HepG2 (cell line): ENCODE measurements around the gene SNX9. TPM values are rescaled to one million over a fixed set of nuclear protein-coding genes. Genes with fewer than 3 reads are reported as not detected.

ENCODE experiments used
- FOXK1 ChIP-seq: sonication (generic); formaldehyde crosslinking; IDR thresholded peaks from 2 replicates; pipeline ENCODE4 v1.4.0; 2020; ENCODE audit warnings: low read depth, missing genetic modification reagents, borderline replicate concordance
- HOXA3 ChIP-seq: sonication (generic); formaldehyde crosslinking; IDR thresholded peaks from 2 replicates; pipeline ENCODE4 v1.5.0; 2020; ENCODE audit warnings: missing genetic modification reagents
- ISX ChIP-seq: sonication (generic); formaldehyde crosslinking; conservative IDR thresholded peaks from 2 replicates; pipeline ENCODE4 v1.5.0; 2020; ENCODE audit warnings: missing genetic modification reagents
- MED13 ChIP-seq: sonication (generic); formaldehyde crosslinking; IDR thresholded peaks from 2 replicates; pipeline ENCODE4 v1.5.0; 2020; ENCODE audit warnings: missing genetic modification reagents
- NONO ChIP-seq, 2 experiments: fragments of 450-650 bp in 1 of 2; sonication (generic) in 1 of 2; formaldehyde crosslinking in 1 of 2; IDR thresholded peaks in 1 of 2; conservative IDR thresholded peaks in 1 of 2; 2 replicates each; pipeline versions ENCODE4 v1.6.1 to v1.8.0; 2017 to 2022; ENCODE audit warnings: mild to moderate bottlenecking in 1 of 2, missing genetic modification reagents in 1 of 2, moderate library complexity in 1 of 2
- NR1H2 ChIP-seq: sonication (generic); formaldehyde crosslinking; IDR thresholded peaks from 2 replicates; pipeline ENCODE4 v1.8.1; 2022; ENCODE audit warnings: low read depth, missing genetic modification reagents, borderline replicate concordance
- PTBP1 ChIP-seq: fragments of 200-400 bp; formaldehyde crosslinking; IDR thresholded peaks from 2 replicates; pipeline ENCODE4 v1.6.1; 2018; ENCODE audit warnings: low read length, low read depth; ENCODE audit not compliant: poor library complexity, severe bottlenecking
- SNRNP70 ChIP-seq: fragments of 200-400 bp; formaldehyde crosslinking; IDR thresholded peaks from 2 replicates; pipeline ENCODE4 v1.6.1; 2017; ENCODE audit warnings: mild to moderate bottlenecking, low read depth, low read length, moderate library complexity
- ZBTB43 ChIP-seq: sonication (generic); formaldehyde crosslinking; conservative IDR thresholded peaks from 2 replicates; pipeline ENCODE4 v1.4.0; 2020; ENCODE audit warnings: missing genetic modification reagents
- ZHX2 ChIP-seq, 2 experiments: sonication (generic) in 1 of 2; formaldehyde crosslinking in 1 of 2; IDR thresholded peaks; 2 replicates each; pipeline versions ENCODE4 v1.6.1 to v1.9.0; 2014 to 2022; ENCODE audit warnings: antibody characterized with exemption in 1 of 2, borderline replicate concordance in 1 of 2, inconsistent platforms in 1 of 2, low read depth in 1 of 2, missing genetic modification reagents in 1 of 2
- ZNF441 ChIP-seq: sonication (generic); formaldehyde crosslinking; IDR thresholded peaks from 2 replicates; pipeline ENCODE4 v1.7.0; 2021; ENCODE audit warnings: missing genetic modification reagents, borderline replicate concordance
- ZNF576 ChIP-seq: sonication (generic); formaldehyde crosslinking; IDR thresholded peaks from 2 replicates; pipeline ENCODE4 v1.4.0; 2020; ENCODE audit warnings: mild to moderate bottlenecking, missing genetic modification reagents
- ZNF672 ChIP-seq: sonication (generic); formaldehyde crosslinking; IDR thresholded peaks from 2 replicates; pipeline ENCODE4 v1.8.1; 2022; ENCODE audit warnings: missing genetic modification reagents
- ZNF784 ChIP-seq: sonication (generic); formaldehyde crosslinking; IDR thresholded peaks from 2 replicates; pipeline ENCODE4 v1.5.1; 2020; ENCODE audit warnings: missing genetic modification reagents, mild to moderate bottlenecking, borderline replicate concordance
- ZNF790 ChIP-seq: sonication (generic); formaldehyde crosslinking; IDR thresholded peaks from 2 replicates; pipeline ENCODE4 v1.8.0; 2022; ENCODE audit warnings: missing genetic modification reagents, mild to moderate bottlenecking, borderline replicate concordance
- ZSCAN5A ChIP-seq: sonication (generic); formaldehyde crosslinking; IDR thresholded peaks from 2 replicates; pipeline ENCODE4 v1.8.0; 2022; ENCODE audit warnings: mild to moderate bottlenecking, missing genetic modification reagents, borderline replicate concordance
- ZSCAN9 ChIP-seq: IDR thresholded peaks from 2 replicates; pipeline ENCODE4 v1.6.1; 2016; ENCODE audit warnings: borderline replicate concordance
- polyA plus RNA-seq, 8 experiments: library from polyadenylated mRNA; depleted of rRNA in 3 of 8; stranded (reverse) in 7 of 8; unstranded in 1 of 8; fragments of >200 nt; fragmentation: Illumina TruSeq in 4 of 8; extraction: Trizol in 4 of 8; gene quantifications; 2 replicates each; pipeline versions ENCODE4 v1.2.1 to v1.2.3, GENCODE V29; 2011 to 2016; ENCODE audit warnings: low read depth in 4 of 8, missing spikeins in 1 of 8, mixed read lengths in 1 of 8; ENCODE audit not compliant: insufficient read depth in 1 of 8
- total RNA-seq, 5 experiments: library from RNA; depleted of rRNA; stranded (reverse); fragments of >200 nt; fragmentation: Illumina TruSeq; extraction: Trizol; gene quantifications; 2 replicates each; pipeline ENCODE4 v1.2.3, GENCODE V29; 2016; ENCODE audit warnings: low read depth in 1 of 5

The SNX9 gene
- total and polyA plus RNA-seq, 2 of the 13 experiments (the other 11 are each of a cell fraction or from before 2014, with no cell fraction given), result 21.9 to 36.0 TPM

- TF ChIP-seq ZNF672 (peak; percentile 74; the same call in 1 of the 2 replicates), HOXA3 (CRISPR knock-in tag) (peak; percentile 38), ZSCAN9 (CRISPR knock-in tag) (peak; percentile 55; the same call in 1 of the 2 replicates), FOXK1 (CRISPR knock-in tag) (0 out of 2 replicates have a peak, but pooled peaks have one; percentile 30), ISX (peak; percentile 71), ZHX2 (IDR thresholded peaks at IDR 0.05; ENCODE audit: low read depth) (no peak), ZHX2 (CRISPR knock-in tag; IDR thresholded peaks at IDR 0.05; ENCODE audit: borderline replicate concordance) (peak; percentile 70; the same call in 1 of the 2 replicates), ZNF441 (CRISPR knock-in tag) (peak; percentile 87), ZNF790 (CRISPR knock-in tag) (peak; percentile 73; the same call in 1 of the 2 replicates), MED13 (no peak; the same call in 1 of the 2 replicates), NR1H2 (CRISPR knock-in tag) (peak; percentile 76; the same call in 1 of the 2 replicates), NONO (IDR thresholded peaks at IDR 0.05) (no peak), NONO (CRISPR knock-in tag; conservative IDR thresholded peaks at IDR 0.05) (peak; percentile 70), ZNF784 (peak; percentile 86), ZSCAN5A (CRISPR knock-in tag) (peak; percentile 30; the same call in 1 of the 2 replicates), PTBP1 (no peak), ZBTB43 (CRISPR knock-in tag) (0 out of 2 replicates have a peak, but pooled peaks have one; percentile 22), ZNF576 (peak; percentile 83; the same call in 1 of the 2 replicates), SNRNP70 (no peak)
These were observed 158.5 kb downstream of the SNX9 start, which contains the start of gene SYNJ2 (continued) for GRCh38 chr6:157981395-157982101.
